H1 (cell line): Measurements from ENCODE around the gene ALPP. TPM values are rescaled to one million over a fixed set of nuclear protein-coding genes. Genes with fewer than 3 reads are reported as not detected.

Experiments
- CTCF ChIA-PET: fragments of 300-600 bp; sonication (Branson Sonifier 250); formaldehyde crosslinking; loops from one replicate; lab custom pipeline; 2021; ENCODE audit not compliant: partially characterized antibody; lab: Charles Lee
- POLR2A ChIA-PET: fragments of 300-600 bp; sonication (Branson Sonifier 250); formaldehyde crosslinking; loops from one replicate; lab custom pipeline; 2021; ENCODE audit warnings: inconsistent platforms; ENCODE audit not compliant: partially characterized antibody; lab: Charles Lee
- DNase-seq, 2 experiments: peaks; one replicate each; pipeline versions ENCODE4 v3.0.0 to v3.0.0-alpha.2; 2010 to 2022; ENCODE audit warnings: low spot score in 2 of 2, low read depth in 1 of 2, mixed read lengths in 1 of 2
- FAIRE-seq: peaks from 2 replicates; lab custom pipeline; 2011; peaks lifted over from hg19 to GRCh38; lab: Jason Lieb, UNC
- H2AFZ ChIP-seq: 2 replicates; pipeline ENCODE4 v1.8.1; 2012; ENCODE audit warnings: low read length, inconsistent platforms
- H2AK5ac ChIP-seq: 2 replicates; pipeline ENCODE4 v1.6.1; 2013; ENCODE audit warnings: low read depth, low read length
- H2BK120ac ChIP-seq: replicated peaks from 2 replicates; pipeline ENCODE3; 2013; ENCODE audit warnings: low read depth, low read length, inconsistent platforms
- H2BK12ac ChIP-seq: 2 replicates; pipeline ENCODE4 v1.6.1; 2013; ENCODE audit warnings: low read depth, low read length
- H2BK15ac ChIP-seq: 2 replicates; pipeline ENCODE4 v1.6.1; 2013; ENCODE audit warnings: low read length
- H2BK20ac ChIP-seq: 2 replicates; pipeline ENCODE4 v1.6.1; 2013; ENCODE audit warnings: low read length
- H2BK5ac ChIP-seq: 2 replicates; pipeline ENCODE4 v1.6.1; 2013; ENCODE audit warnings: low read depth, low read length
- H3K14ac ChIP-seq: 2 replicates; pipeline ENCODE4 v1.6.1; 2013; ENCODE audit warnings: inconsistent platforms; ENCODE audit not compliant: insufficient read length
- H3K18ac ChIP-seq: 2 replicates; pipeline ENCODE4 v1.6.1; 2013; ENCODE audit warnings: low read length; ENCODE audit errors: extremely low read depth
- H3K23ac ChIP-seq: 2 replicates; pipeline ENCODE4 v1.6.1; 2013; ENCODE audit warnings: inconsistent platforms; ENCODE audit not compliant: insufficient read length
- H3K23me2 ChIP-seq: 2 replicates; pipeline ENCODE4 v1.6.1; 2013; ENCODE audit warnings: low read depth, low read length
- H3K27ac ChIP-seq: 2 replicates; pipeline ENCODE4 v1.6.1; 2011; ENCODE audit warnings: low read depth, low read length, inconsistent platforms
- H3K27me3 ChIP-seq, 4 experiments: replicated peaks in 1 of 4; 1 replicate in 1 of 4; 2 replicates in 3 of 4; pipeline versions ENCODE4 v1.6.1 to v1.8.1; 2011 to 2013; ENCODE audit warnings: low read length in 3 of 4, mild to moderate bottlenecking in 3 of 4, inconsistent platforms in 2 of 4, mixed read lengths in 2 of 4, moderate library complexity in 1 of 4; ENCODE audit not compliant: control insufficient read depth in 3 of 4, insufficient read depth in 3 of 4; ENCODE audit errors: extremely low read depth in 1 of 4
- H3K36me3 ChIP-seq, 4 experiments: 2 replicates each; pipeline versions ENCODE4 v1.6.1 to v1.8.1; 2011 to 2013; ENCODE audit warnings: mild to moderate bottlenecking in 4 of 4, low read length in 3 of 4, moderate library complexity in 2 of 4, control low read depth in 1 of 4, inconsistent platforms in 1 of 4; ENCODE audit not compliant: insufficient read depth in 4 of 4, control insufficient read depth in 2 of 4
- H3K4ac ChIP-seq: replicated peaks from 2 replicates; pipeline ENCODE3; 2013; ENCODE audit warnings: low read length, low read depth, mixed read lengths, inconsistent platforms; ENCODE audit not compliant: insufficient read length
- H3K4me1 ChIP-seq, 4 experiments: replicated peaks in 1 of 4; 1 replicate in 1 of 4; 2 replicates in 3 of 4; pipeline versions ENCODE4 v1.6.1 to v1.8.1; 2011 to 2013; ENCODE audit warnings: low read length in 3 of 4, inconsistent platforms in 2 of 4, mixed read lengths in 1 of 4; ENCODE audit not compliant: insufficient read depth in 4 of 4, control insufficient read depth in 3 of 4
- H3K4me2 ChIP-seq, 2 experiments: 2 replicates each; pipeline versions ENCODE4 v1.6.1 to v1.8.1; 2011 to 2013; ENCODE audit warnings: low read depth in 2 of 2, low read length in 2 of 2, control low read depth in 1 of 2, inconsistent platforms in 1 of 2, mild to moderate bottlenecking in 1 of 2; ENCODE audit not compliant: insufficient read depth in 1 of 2
- H3K4me3 ChIP-seq, 4 experiments: fragments of 200-600, 300-600 bp in 1 of 4; sonication (generic), shearing (Covaris generic), sonication (Bioruptor Twin) in 1 of 4; 2 replicates each; pipeline versions ENCODE4 v1.5.1 to v1.8.1; 2011 to 2016; ENCODE audit warnings: low read length in 4 of 4, low read depth in 3 of 4, control low read depth in 2 of 4, inconsistent platforms in 2 of 4, mild to moderate bottlenecking in 2 of 4, mixed read lengths in 1 of 4, moderate library complexity in 1 of 4; ENCODE audit not compliant: insufficient read depth in 2 of 4; ENCODE audit errors: extremely low read depth in 1 of 4
- H3K56ac ChIP-seq: replicated peaks from 2 replicates; pipeline ENCODE3; 2013; ENCODE audit warnings: low read depth, mild to moderate bottlenecking, mixed read lengths, low read length, inconsistent platforms; ENCODE audit not compliant: insufficient read length
- H3K79me1 ChIP-seq: 2 replicates; pipeline ENCODE4 v1.6.1; 2013; ENCODE audit warnings: low read depth, low read length, control low read depth
- H3K79me2 ChIP-seq, 2 experiments: 2 replicates each; pipeline versions ENCODE4 v1.6.1 to v1.8.1; 2012 to 2013; ENCODE audit warnings: low read length in 2 of 2, mild to moderate bottlenecking in 2 of 2, inconsistent platforms in 1 of 2; ENCODE audit not compliant: insufficient read depth in 2 of 2, control insufficient read depth in 1 of 2
- H3K9ac ChIP-seq, 4 experiments: replicated peaks in 1 of 4; 1 replicate in 1 of 4; 2 replicates in 3 of 4; pipeline versions ENCODE4 v1.6.1 to v1.8.1; 2011 to 2013; ENCODE audit warnings: low read depth in 3 of 4, low read length in 3 of 4, control low read depth in 2 of 4, mild to moderate bottlenecking in 2 of 4, moderate library complexity in 2 of 4, inconsistent platforms in 1 of 4; ENCODE audit errors: extremely low read depth in 1 of 4
- H3K9me3 ChIP-seq, 2 experiments: 2 replicates each; pipeline versions ENCODE4 v1.6.1 to v1.8.1; 2012 to 2013; ENCODE audit warnings: mild to moderate bottlenecking in 2 of 2, moderate library complexity in 2 of 2, control low read depth in 1 of 2, inconsistent platforms in 1 of 2, low read depth in 1 of 2, low read length in 1 of 2, mixed read lengths in 1 of 2; ENCODE audit not compliant: insufficient read depth in 2 of 2
- H4K20me1 ChIP-seq, 2 experiments: replicated peaks in 1 of 2; 2 replicates each; pipeline versions ENCODE3 to v1.8.1; 2011 to 2013; ENCODE audit warnings: inconsistent platforms in 2 of 2, low read length in 2 of 2, mild to moderate bottlenecking in 1 of 2; ENCODE audit not compliant: insufficient read depth in 2 of 2, control insufficient read depth in 1 of 2
- H4K5ac ChIP-seq: 2 replicates; pipeline ENCODE4 v1.6.1; 2013; ENCODE audit warnings: low read length, low read depth, mixed read lengths, inconsistent platforms; ENCODE audit not compliant: insufficient read length
- H4K8ac ChIP-seq: 2 replicates; pipeline ENCODE4 v1.8.0; 2013; ENCODE audit warnings: mild to moderate bottlenecking, moderate library complexity, low read length, inconsistent platforms; ENCODE audit not compliant: insufficient read depth; ENCODE audit errors: extremely low read depth
- H4K91ac ChIP-seq: replicated peaks from 2 replicates; pipeline ENCODE3; 2013; ENCODE audit warnings: low read length, mixed read lengths, inconsistent platforms; ENCODE audit not compliant: insufficient read length
- JUND ChIP-seq: IDR thresholded peaks from 2 replicates; pipeline ENCODE4 v1.6.1; 2011; ENCODE audit warnings: mild to moderate bottlenecking, improper control_type of control experiment, low read length
- KDM5A ChIP-seq: fragments of 200-600 bp; IDR thresholded peaks from 2 replicates; pipeline ENCODE4 v1.7.1; 2012; ENCODE audit warnings: mild to moderate bottlenecking, low read length, inconsistent platforms, mixed read lengths
- WGBS, 2 experiments: shearing (Covaris generic) in 1 of 2; methylation state at CpG; one replicate each; pipeline versions ENCODE4 v1.1.6 to v1.1.7; 2013 to 2015; ENCODE audit warnings: low lambda C conversion rate in 2 of 2, mixed read lengths in 2 of 2, inconsistent platforms in 1 of 2, low coverage in 1 of 2, missing lambda C conversion rate in 1 of 2; ENCODE audit not compliant: insufficient replicate concordance in 2 of 2, insufficient coverage in 1 of 2, insufficient read length in 1 of 2; ENCODE audit errors: extremely low coverage in 1 of 2, missing lambda C conversion rate in 1 of 2; 5-methylcytosine and 5-hydroxymethylcytosine counted together
- polyA plus RNA-seq, 7 experiments: library from polyadenylated mRNA; depleted of rRNA in 3 of 7; stranded (reverse) in 5 of 7; unstranded in 2 of 7; fragments of >200 nt in 5 of 7; fragments of 200-250 nt in 2 of 7; gene quantifications; 1 replicate in 5 of 7; 2 replicates in 1 of 7; 4 replicates in 1 of 7; pipeline versions ENCODE4 v1.2.1 to v1.2.3, GENCODE V29; 2011 to 2013; ENCODE audit warnings: missing spikeins in 2 of 7, mixed read lengths in 2 of 7
- total RNA-seq: library from RNA; stranded (reverse); fragmentation: NEBNext Ultra II Directional; extraction: Animal tissue kit (Norgen Biotek cat#: 25700); gene quantifications from 2 replicates; pipeline ENCODE4 v1.2.1, GENCODE V29; 2021

ALPP gene
- total and polyA plus RNA-seq, 2 of the 8 experiments (the other 6 are each of a cell fraction or from before 2014, with no cell fraction given), result 0.15 TPM

DNA sequence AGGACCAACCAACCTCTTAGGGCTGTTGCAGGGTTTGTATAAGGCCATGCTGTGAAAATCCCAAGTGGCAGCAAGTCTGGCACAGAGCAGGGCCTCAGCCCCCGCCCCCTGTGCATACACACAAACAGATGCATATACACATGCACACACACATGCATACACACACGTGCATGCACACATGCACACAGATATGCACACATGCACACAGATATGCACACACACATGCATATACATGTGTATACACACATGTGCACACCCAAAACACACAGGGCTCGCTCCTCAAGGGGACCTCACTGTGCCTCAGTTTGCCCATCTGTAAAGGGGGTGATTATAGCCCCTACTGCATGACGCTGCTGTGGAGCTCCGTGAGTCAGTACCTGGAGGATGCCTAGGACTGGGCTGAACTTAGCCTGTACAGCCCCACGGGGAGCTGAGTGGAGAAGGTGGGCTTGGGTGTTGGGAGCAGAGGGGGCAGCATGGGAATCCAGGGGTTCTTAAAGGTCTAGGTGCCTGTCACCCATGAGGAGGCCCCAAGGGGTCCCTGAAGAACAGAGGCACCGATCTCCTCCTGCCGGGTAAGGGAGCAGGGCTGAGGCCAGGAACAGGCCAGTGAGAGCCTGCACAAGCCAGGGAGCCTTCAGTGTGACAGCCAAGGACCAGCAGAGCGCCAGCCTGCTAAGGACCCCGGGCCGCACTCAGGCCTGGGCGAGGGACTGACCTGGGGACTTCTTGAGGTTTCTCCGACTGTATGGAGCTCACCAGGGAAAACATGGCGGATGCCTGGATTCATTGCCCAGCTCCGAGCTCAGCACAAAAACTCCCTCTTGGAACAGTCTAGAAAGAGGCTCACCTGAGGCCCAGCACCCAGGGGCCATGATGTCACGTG is 53.4 kb downstream of the ALPP start:
- Histone ChIP-seq H2BK12ac (peak overlapping the region; percentile 56; the same call in 1 of the 2 replicates), H3K9ac (no peak overlapping the region), H3K4me1 (peaks cover 0 to 9% (median 7%) of the 10 kb centered on the region in 4 experiments; a peak in 6 of 7 replicates), H4K5ac (peak overlapping the region; percentile 65), H3K23ac (no peak overlapping the region), H3K36me3 (no peaks in the 10 kb centered on the region), H2BK15ac (peak overlapping the region; percentile 97), H3K56ac (no peak overlapping the region), H3K23me2 (no peaks in the 10 kb centered on the region), H3K18ac (peak overlapping the region; percentile 72; the same call in 1 of the 2 replicates), H3K79me1 (no peaks in the 10 kb centered on the region), H3K4me2 (no peak overlapping the region)
- WGBS, 2 experiments, result 95% methylated on average over 16 of the region's 16 CpGs; no CpG with 5 or more reads in 1 of the 2 experiments
- ChIA-PET CTCF (interaction anchor here (0.6 to 6.8 kb wide), 13 partner anchors 11 to 96 kb away, joined by 3 to 82 read pairs (median 3); partner anchors contain the start of genes ALPG and ALPP), POLR2A (interaction anchor here (1.0 to 2.5 kb wide), 5 partner anchors 11 to 31 kb away, joined by 3 to 12 read pairs (median 5); no protein-coding TSS in a partner anchor)
- FAIRE-seq, result no peak
- TF ChIP-seq KDM5A (no peak), JUND (no peak)
- TF ChIP-seq, all 59 proteins: peak for 0
- H2AFZ ChIP-seq, result 0 out of 2 replicates have a peak overlapping the region, but pooled peaks have one; percentile 87
- peak overlapping the region; percentile 62; the same call in 1 of the 2 replicates for H2BK20ac ChIP-seq
- H2BK120ac ChIP-seq, result peak overlapping the region; percentile 69
- peak overlapping the region; percentile 27; the same call in 1 of the 2 replicates for H3K27ac ChIP-seq
- no peaks in the 10 kb centered on the region for H3K79me2 ChIP-seq
- no peak overlapping the region for H3K4me3 ChIP-seq
- H4K8ac ChIP-seq, result peak overlapping the region; percentile 87
- peak overlapping the region; percentile 76; the same call in 1 of the 2 replicates for H2BK5ac ChIP-seq
- no peak overlapping the region for H3K14ac ChIP-seq
- no peak overlapping the region for H2AK5ac ChIP-seq
- H3K27me3 ChIP-seq, result peaks cover 0 to 2% (median 0%) of the 10 kb centered on the region in 4 experiments; a peak in 1 of 7 replicates
- H3K4ac ChIP-seq, result peak overlapping the region; percentile 53
- H4K20me1 ChIP-seq, result no peaks in the 10 kb centered on the region
- H3K9me3 ChIP-seq, result no peaks in the 10 kb centered on the region
- peak overlapping the region; percentile 34 for H4K91ac ChIP-seq
- DNase-seq, result no peak
